GM21825 (cell line): Measurements from ENCODE around the gene PLEKHG3.

ENCODE experiments used
- ATAC-seq: cut with Tn5 transposase; IDR thresholded peaks from one replicate; pipeline ENCODE4 v1.9.1; 2021; ENCODE audit warnings: mild to moderate bottlenecking, moderate library complexity; ENCODE audit not compliant: unreplicated experiment

PLEKHG3 gene

DNA sequence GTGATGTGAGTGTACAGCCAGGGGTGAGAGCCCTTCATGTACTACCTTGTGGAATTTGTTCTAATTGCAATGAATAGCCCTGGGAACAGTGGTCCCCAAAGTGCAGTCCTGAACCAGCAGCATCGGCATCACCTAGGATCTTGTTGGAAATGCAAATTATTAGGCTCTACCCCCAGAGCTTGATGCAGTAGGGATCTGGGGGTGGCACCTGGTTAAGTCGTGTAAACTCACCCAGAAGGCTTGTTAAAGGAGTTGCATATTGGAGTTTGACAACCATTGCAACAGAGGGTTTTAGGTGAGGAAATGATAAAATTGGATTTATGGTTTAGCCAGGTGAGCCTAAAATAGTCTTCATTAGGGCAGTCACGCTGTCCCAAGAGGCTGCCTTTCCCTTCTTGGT, 73.2 kb downstream of the PLEKHG3 start:
- no peak for ATAC-seq

DNA sequence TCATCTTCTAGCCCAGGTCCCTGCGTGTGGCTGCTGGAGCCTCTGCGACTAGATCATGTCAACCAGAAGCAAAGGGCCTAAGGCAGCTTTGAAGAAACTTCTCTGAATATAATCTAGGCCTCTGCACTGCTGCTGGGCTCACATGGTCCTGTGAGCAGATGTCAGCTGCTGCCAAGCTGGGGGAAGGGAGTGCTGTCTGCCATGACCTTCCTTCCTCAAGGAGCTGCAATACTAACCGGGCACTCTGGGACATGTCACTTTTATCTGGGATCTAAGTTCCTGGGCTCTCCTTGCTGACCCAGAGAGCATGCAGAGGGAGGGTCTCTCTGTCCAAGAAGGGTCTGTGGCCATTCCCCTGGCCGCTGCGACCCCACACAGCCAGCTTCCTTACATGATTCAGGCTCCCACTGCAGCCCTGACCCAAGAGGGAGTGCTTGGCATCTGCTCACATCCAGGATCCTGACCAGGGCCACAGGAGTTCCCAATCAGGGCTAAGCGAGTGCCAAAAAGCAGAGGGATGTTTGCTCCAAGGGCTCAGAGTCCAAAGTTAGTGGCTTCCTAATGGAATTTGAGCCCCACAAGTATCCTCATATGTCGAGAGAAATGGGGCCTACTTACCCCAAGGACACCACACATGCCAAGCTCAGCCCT, 74.0 kb downstream of the PLEKHG3 start:
- no peak for ATAC-seq

DNA sequence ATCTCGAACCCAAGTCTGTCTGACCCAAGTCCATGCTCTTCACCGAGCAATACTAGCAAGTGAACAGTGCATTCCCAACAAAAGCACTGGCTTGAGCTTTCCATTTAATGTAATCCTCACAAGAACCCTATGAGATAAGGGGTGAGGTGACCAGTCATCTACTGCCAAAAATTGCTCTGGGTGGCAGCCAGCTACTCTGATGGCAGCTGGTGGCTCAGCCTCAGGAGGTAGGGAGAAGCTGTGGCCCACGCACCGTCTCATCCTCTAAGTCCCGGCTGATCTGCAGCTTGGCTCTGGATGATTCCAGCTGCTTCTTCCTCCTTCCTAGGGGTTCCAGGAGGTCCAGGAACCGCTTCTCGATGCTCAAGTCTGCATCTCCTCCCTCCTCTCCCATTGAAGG, 75.2 kb downstream of the PLEKHG3 start:
- no peak for ATAC-seq

DNA sequence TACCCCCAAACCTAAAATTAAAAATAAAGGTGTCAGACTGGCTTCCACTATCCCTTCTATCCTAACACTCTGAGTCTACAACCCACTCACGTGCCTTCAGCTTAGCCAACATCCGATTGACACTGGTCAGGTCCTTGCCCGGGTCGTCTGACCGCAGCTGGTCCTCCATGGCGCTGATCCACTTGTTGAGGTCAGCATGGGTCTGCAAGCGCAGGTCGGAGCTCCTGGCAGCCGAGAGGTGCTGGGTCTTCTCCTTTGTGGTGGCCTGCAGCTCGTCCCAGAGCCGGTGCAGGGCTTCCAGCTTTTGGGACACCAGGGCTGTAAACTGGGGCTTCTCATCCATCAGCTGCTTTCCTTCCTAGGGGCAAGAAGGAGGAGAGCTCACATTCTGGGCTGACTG, 78.0 kb downstream of the PLEKHG3 start:
- ATAC-seq: no peak

DNA sequence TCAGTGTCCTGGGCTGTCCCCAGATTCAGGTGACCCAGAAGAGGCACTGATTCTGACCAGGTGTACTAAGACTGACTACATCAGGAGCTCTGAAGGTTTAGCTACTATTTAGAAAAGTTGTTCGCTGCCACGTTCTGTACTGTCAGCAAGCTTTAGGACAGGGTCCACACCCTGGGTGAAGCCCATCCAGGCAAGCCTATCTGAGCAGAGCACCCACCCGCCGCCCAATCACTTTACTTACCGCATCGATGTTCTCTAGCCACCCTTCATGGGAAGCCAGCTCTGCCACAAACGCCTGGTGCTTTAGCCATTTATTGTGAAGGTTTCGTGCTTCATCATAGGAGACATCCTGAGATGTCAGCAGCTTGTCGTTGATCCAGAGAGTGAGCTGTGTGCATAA, 79.8 kb downstream of the PLEKHG3 start:
- ATAC-seq: no peak

DNA sequence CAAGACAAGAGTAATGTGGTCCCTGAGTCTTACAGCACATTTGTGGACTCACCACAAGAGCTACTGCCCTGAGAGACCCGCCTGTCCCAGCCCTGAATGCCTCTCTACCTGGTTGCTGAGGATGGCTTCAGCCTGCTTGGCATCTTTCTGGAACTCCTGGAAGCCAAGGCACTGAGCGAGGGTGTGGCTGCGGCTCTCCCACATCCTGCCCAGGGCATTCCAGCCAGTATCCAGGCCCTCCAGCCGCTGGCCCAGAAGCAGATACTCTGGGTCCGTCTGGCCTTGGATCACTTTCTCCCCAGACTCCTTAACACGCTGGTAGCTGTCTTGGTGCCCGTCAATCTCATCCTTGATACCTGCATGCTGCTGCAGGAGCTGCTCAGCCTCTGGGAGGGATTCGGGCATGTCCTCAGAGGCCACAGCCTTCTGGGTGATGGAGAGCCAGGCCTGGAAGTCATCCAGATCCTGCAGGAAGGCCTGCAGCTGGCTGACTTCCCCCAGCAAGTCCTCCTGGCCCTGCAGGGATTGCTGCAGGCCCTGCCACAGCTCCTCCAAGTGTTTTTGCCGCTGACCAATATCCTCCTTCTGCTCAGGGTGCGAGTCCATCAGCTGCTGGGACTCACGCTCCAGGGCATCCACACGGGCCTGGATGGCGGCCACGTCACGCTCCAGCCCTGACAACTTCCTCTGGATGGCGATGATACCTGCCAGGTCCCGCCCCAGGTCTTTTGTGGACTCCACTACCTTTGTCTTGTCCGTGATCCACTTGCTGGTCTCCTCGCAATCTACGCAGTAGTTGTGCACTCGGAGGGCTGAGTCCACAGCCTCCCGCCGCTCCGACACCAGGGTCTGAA, 82.3 kb downstream of the PLEKHG3 start:
- no peak for ATAC-seq

DNA sequence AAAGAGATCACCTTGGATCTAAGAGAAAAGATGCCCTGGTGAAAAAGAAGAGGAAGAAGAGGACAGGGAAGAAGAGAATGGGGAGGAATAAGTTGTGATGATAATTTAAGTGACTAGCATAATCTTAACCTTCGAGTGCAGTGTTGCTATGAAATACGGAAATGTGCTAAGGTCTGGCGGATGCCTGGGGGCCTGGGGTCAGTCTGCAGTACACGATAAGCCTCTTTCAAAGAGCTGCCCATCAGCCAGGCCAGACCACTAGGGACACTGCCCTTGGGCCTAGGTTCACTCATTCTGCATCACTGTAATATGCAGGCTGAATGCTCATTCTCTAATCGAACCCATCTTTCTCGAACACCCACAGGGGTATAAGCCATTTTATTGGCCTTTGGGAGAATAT, 83.4 kb downstream of the PLEKHG3 start:
- ATAC-seq: no peak

DNA sequence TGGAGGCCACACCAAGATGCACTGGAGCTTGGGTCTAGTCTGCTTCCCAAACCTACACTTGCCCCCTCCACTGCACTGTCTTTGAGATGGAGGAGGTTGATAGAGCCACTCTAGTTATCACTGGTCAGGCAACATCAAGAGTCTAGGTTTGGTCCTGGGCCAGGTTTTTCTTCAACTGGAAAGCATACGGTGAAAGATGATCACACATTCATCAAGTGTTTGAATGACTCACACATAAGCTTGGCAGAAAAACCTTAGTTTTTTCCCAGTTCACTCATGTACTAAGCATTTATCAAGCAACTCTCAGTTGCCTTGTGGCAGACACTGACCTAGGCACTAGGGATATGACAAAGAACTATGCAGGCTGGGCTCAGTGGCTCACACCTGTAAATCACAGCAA, 84.5 kb downstream of the PLEKHG3 start:
- no peak for ATAC-seq

DNA sequence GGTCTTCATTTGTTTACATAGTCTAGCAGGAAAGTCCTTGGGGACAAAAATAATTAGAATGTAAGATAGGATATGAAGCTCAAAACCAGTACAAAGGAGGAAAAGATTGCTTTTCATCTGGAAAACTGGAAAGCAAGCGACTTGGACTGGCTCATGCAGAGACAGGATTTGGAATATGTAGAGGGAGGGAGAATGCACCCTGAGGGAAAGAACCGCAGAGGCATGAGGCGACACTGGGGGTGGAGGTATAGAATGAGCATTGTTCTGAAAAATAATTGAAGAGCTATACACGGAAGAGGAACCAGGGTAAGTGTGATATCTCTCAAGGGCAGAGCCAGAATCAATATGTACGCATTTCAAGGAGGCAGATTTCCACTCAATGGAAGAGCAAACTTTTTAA, 85.5 kb downstream of the PLEKHG3 start:
- no peak for ATAC-seq

DNA sequence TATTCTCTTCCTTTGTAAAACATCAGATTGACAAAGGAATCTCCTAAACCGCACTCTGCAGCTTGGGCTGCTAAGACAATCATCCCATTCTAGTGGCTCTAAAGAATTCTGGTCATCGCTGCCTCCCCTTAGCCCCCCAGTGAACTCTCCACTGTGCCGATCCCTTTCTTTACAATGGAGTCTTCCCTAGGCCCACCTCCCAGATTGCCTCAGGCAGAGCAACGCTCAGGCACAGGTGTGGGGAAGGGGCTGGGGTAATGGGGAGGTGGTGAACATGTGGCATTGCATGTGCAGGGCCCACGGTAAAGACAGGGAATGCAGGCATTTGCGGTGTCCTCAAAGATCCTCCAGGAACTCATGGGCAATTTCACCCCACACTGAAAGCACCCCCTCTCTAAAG, 86.3 kb downstream of the PLEKHG3 start:
- no peak for ATAC-seq

DNA sequence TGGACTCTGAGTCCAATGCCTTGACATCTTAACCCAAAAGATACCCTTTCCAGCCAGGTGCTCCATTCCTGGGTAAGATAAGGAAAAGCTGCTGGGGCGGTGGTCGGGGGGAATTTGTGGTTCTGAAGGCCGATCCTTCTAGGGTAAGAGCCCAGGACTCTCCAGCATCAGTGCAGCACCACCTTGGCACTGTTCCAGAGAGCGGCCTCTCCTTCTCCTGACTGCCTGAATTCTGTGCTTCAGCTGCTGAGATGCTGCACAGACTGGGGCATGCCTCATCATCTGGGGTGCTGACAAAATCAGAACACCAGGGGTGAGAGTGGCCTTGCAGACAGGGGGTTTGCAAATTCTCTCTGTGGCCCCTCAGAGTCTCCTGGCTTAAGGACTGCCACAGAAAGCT, 88.0 kb downstream of the PLEKHG3 start:
- no peak for ATAC-seq

DNA sequence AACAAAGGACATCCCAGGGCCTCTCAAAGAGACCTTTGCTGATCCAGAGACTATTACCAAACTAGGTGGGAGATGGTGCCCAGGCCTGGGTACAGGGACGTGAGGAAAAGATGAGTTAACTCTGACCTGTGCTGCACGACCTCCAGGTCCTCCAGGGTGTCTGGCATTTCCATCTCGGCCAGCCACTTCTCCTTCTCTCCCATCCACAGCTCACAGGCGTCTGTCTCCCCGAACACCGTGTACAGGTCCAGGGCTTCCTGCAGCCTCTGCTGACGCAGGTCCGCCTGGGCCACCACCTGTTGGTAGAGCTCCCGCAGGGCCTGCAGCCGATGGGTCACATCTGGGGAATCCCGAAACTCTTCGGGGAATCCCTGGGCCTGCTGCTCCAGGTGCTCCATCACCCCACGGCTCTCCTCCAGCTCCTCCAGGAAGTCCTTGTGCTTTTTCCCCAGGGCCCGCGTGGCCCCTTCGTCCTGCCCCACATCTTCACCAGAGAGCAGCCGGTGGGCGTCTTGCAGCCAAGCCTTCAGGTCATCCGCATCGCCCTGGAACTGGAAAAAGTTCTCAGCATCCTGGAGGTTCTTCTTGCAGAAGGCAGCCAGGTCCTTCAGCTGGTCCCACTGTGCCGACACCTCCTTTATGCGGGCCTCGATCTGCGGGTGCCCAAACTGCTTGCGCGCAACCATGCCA, 88.8 kb downstream of the PLEKHG3 start:
- ATAC-seq: no peak

DNA sequence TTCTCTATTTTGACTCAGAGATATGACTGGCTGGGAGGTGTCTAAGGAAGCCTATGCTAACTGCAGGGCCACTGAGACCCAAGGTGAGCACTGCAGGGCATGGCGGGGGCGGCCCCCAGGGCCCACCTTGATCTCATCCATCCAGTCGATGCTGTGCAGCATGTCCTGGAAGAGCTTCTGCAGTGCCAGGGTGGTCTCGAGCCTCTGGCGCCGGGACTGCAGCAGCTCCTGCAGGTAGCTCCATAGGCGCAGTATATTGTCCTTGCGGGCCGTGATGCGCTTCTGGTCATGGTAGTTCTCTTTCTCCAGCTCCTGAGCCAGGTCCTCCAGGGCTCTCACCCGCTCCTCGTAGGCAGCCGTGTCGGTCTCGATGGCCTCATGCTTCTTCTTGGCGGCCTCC, 91.0 kb downstream of the PLEKHG3 start:
- no peak for ATAC-seq

DNA sequence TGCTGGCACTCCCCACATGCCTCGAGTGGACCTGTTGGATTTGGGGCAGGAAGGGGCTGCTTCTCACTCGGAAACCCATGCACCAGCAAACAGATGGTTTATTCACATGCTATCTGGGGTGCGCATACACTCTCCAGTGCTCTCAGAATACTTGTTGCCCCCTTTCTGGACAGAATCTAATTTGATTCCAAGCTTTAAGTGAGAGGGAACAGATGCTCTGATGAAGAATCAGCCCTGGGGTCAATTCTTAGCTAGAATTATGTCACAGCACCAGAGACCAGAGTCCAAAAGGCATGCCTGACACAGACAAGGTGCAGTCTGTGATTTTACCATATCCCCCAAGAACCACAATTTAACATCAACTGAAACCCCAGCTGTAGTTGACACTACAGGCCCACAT, 91.7 kb downstream of the PLEKHG3 start:
- no peak for ATAC-seq

DNA sequence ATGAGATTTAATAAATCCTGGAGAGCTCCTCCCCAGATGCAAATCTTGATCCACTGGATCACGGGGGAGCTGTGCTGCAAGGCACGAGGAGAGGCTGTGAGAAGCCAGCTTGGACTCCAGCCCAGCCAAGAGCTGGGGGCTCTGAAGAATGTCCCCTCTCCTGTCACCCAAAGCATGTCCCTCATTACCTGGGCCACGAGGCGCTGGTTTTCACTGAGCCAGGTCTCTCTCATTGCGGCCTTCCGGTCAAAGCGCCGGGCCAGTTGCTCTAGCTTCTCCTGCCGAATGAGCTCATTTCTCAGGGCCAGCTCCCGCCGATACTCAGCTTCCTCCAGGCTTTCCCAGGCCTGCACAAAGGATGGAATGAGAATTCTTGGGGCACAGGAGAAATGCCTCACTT, 92.1 kb downstream of the PLEKHG3 start:
- ATAC-seq: no peak

DNA sequence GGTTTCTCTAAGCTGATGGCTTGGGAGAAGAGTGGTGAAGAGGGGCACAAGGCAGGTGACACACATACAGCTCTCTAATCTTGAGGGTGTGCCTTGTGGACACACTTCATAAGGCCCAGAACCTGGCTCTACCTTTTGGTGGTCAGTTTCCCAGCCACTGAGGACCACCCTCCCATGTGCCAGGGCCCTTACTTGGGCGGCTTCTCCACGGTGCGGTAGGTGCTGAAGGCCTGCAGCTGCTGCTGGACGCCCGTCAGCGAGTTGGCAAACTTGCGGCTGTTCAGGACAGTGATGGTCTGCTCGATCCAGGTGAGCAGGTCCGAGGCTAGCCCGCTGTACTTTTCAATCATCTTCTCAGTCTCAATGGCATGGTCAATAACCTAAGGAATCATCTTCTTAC, 95.3 kb downstream of the PLEKHG3 start:
- no peak for ATAC-seq
